ENCODE data around the gene COPG2. TPM values are rescaled to one million over a fixed set of nuclear protein-coding genes. Genes with fewer than 3 reads are reported as not detected.
"Not testable (repeated sequence)": the region's sequence is repeated elsewhere in the genome, so short reads cannot be mapped to it uniquely, and the experiment has no call there.

Gene COPG2, protein sequence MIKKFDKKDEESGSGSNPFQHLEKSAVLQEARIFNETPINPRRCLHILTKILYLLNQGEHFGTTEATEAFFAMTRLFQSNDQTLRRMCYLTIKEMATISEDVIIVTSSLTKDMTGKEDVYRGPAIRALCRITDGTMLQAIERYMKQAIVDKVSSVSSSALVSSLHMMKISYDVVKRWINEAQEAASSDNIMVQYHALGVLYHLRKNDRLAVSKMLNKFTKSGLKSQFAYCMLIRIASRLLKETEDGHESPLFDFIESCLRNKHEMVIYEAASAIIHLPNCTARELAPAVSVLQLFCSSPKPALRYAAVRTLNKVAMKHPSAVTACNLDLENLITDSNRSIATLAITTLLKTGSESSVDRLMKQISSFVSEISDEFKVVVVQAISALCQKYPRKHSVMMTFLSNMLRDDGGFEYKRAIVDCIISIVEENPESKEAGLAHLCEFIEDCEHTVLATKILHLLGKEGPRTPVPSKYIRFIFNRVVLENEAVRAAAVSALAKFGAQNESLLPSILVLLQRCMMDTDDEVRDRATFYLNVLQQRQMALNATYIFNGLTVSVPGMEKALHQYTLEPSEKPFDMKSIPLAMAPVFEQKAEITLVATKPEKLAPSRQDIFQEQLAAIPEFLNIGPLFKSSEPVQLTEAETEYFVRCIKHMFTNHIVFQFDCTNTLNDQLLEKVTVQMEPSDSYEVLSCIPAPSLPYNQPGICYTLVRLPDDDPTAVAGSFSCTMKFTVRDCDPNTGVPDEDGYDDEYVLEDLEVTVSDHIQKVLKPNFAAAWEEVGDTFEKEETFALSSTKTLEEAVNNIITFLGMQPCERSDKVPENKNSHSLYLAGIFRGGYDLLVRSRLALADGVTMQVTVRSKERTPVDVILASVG
- polyA plus RNA-seq (ENCODE audit: insufficient read depth in 1 of 5, insufficient read length in 5 of 5, low replicate concordance in 1 of 5), result 10 to 100 TPM; 37.2 to 50.7 (median 49.0) TPM
- long read RNA-seq, donor 1, transcript COPG2-201 (20 exons, 3,073 nt), result minor isoform, 5 of 66 reads
- long read RNA-seq, donor 1, transcript COPG2-202 (24 exons, 3,134 nt), result major isoform, 9 of 66 reads
- long read RNA-seq, donor 1, partial matches to known transcripts, result 52 of 66 reads
- long read RNA-seq, donor 1, other reads (novel, unspliced or antisense), result 0 of 66 reads
- long read RNA-seq, donor 2, partial matches to known transcripts, result 0 of 1 reads
- long read RNA-seq, donor 2, other reads (novel, unspliced or antisense), result 0 of 1 reads
- long read RNA-seq, donor 3, transcript COPG2-202 (24 exons, 3,134 nt), result major isoform, 7 of 38 reads
- long read RNA-seq, donor 3, partial matches to known transcripts, result 28 of 38 reads
- long read RNA-seq, donor 3, other reads (novel, unspliced or antisense), result 0 of 38 reads
- long read RNA-seq, donor 4, partial matches to known transcripts, result 13 of 19 reads
- long read RNA-seq, donor 4, other reads (novel, unspliced or antisense), result 0 of 19 reads
- long read RNA-seq, donor 5, partial matches to known transcripts, result 10 of 13 reads
- long read RNA-seq, donor 5, other reads (novel, unspliced or antisense), result 0 of 13 reads
- long read RNA-seq, donor 6, partial matches to known transcripts, result 0 of 8 reads
- long read RNA-seq, donor 6, other reads (novel, unspliced or antisense), result 0 of 8 reads
- long read RNA-seq, donor 7, transcript COPG2-201 (20 exons, 3,073 nt), result major isoform, 6 of 32 reads
- long read RNA-seq, donor 7, transcript COPG2-202 (24 exons, 3,134 nt), result major isoform, 6 of 32 reads
- long read RNA-seq, donor 7, partial matches to known transcripts, result 20 of 32 reads
- long read RNA-seq, donor 7, other reads (novel, unspliced or antisense), result 0 of 32 reads
- long read RNA-seq, donor 8, partial matches to known transcripts, result 16 of 21 reads
- long read RNA-seq, donor 8, other reads (novel, unspliced or antisense), result 0 of 21 reads

DNA sequence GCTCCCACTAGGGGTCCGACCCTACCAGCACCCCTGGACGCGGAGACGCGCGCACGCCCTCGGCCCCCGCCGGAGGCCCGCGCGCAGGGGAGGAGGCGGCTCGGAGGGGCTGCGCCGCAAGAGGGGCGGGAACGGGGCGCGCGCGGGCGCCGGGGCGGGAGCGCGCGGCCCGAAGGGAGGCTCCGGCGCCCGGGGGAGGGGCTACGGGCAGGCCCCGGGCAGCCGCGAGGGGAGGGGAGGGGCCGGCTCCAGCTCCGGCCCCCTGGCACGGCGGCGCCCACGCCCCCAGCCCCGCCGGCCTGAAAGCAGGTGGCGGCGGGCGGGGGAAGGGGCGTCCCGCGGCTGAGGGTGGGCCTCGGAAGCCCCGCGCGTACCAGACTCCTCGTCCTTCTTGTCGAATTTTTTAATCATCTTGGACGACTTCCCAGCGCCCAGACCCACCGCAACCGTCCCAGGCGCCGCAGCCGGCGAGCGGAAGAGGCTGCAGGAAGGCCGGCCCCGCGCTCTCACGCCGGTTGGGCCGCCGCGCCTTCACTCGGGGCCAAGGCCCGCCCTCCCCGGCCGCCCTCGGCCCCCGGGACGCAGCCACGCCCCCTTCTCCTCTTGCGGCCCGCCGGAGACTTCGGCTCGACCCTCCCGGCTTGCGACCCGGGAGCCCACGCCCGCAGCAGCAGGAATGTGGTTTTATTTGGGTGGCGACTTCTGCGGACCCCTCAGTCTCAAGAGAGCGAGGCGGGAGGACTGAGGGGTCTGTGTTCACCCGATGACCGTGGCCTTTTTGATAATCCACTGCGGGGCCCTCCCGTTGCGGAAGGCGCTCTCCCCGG, at the start of gene COPG2:
COPG2 (minus strand) TSS at position 491 of the 827 bp plus-strand sequence; CDS start at position 411, 80 bp downstream.
- DNase-seq, result peak; percentile 92 to 94

DNA sequence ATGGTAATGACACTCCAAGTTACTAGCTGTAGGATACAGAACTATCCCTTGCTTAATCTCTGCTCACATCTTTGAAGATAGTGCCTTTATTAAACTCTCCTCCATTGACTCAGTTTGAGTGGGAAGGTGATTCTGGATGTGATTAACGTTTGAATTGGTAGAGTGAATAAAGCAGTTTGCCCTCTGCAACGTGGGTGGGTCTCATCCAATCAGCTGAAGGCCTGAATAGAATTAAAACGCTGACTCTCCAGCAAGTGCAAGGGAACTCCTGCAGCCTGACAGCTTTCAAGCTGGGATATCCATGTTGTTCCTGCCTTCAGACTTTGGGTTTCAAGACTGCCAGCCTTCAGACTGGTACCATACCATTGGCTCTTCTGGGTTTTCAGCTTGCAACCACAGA, 43.9 kb upstream of the COPG2 start:
- no peak for DNase-seq

DNA sequence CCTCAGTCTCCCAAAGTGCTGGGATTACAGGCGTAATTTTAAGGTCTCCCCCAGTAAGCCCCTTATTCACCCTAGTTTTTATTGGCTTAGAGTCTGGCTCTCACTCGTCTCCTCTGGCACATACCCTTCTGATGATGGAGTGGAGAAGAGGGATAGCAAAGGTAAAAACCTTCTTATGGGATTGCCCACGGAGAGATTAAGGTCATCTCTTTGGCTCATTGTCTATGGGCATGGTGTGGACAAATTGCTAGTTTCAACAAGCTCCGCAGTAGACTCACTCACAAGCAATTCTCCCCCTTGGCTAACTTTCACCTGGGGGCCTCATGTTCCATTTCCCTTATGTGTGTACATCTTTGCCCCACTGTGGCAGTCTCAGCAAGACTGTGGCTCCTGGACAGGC, 40.2 kb upstream of the COPG2 start:
- DNase-seq, result no peak

DNA sequence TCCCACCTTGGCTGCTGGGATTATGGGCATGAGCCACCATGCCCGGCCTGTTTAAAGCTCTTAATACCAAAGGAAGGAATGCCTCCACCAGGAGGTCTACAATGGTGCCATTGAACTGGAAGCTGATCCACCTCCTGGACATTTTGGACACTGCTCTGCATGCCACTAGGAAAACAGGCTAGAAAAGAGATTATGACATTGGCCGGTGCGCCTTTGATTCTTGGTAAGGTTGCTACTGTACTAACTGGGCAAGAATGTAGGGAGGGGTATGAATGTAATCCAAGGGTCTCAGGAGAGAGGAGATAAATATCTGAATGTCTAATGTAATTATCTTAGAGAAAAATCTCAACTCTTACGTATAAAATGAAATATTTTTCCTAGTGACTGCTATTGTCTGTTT, 39.5 kb upstream of the COPG2 start:
- DNase-seq, result no peak

DNA sequence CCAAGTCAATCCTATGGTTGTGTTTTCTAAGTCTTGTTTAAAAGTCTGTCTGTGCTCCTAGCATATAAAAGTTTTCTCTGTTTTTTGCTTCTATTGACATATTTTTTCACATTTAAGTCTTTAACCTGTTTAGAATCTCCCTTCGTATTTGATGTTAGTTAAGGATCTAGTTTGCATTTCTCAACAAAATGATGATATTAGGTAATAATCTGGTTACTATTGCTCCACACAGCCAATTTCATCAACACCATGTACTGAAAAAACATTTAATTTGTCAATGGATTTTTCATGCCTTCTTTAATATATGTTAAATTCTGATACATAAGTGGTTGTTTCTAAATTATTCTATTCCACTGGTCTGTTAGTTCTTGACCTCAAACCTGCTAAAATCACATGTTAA, 35.3 kb upstream of the COPG2 start:
- no peak for DNase-seq

DNA sequence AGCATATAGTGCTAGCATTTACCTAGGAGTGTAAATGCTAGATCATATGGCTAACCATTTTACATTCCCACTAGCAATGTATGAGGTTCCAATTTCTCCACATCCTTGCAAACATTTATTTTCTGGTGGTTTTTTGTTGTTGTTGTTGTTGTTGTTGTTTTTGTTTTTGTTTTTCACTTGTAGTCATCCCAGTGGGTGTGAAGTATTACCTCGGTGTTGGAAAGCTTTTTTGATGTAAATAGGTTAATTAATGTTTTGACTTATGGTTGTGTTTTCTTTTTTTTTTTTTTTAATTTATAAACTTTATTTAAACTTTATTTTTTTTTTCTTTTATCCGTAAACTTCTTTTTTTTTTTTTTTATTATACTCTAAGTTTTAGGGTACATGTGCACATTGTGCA, 33.1 kb upstream of the COPG2 start:
- no peak for DNase-seq

DNA sequence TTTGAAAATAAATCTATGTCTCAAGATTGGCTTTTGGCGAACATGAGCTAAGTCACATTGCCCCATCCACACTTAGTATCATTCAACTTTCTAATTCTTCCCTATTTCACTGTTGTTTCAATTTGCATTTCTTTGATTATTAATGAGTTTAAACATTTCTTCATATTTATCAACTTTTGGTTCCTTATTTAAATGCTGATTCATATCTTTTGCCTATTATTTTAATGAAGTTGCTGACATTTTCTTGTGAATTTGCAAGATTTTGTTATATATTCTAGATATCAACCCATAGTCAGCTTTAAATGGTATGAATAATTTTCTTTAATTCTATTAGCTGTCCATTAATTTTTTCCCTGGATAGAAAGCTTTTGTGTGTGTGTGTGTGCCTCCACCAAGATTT, 32.2 kb upstream of the COPG2 start:
- no peak for DNase-seq

DNA sequence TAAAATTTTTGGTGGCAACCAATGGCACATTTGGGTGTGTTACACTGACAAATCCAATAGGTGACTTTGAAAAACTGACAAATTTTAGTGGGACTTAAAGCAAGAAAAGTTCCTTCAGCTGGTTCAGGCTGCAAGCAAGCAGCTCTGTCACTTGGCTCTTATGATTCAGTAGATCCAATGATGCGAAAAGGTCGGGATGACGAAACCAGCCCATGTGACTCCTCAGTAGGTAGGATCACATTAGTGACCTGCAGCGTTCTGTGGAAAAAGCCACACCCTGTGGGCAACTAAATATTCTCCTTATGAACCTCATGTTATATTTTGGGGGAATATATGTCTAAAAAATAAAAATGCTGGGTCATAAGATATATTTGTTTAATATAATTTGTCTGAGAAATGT, 31.1 kb upstream of the COPG2 start:
- no peak for DNase-seq

DNA sequence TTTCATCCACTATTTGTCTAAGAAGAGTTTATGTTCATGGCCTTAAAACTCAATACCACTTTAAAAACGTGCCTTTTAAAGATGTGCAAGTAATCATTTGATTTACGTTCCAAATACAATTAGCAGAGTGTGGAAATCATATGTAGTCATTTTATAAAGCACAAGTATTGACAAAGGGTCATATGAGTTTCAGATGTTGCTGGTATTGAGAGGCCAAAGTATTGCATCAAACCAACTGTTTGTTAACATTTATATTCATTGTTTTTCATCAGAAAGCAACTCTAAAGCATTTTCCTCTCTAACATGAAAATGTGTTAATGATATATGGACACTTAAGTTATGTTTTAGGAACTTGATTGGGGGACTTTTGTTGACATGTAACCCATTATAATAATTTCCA, 29.3 kb upstream of the COPG2 start:
- no peak for DNase-seq

DNA sequence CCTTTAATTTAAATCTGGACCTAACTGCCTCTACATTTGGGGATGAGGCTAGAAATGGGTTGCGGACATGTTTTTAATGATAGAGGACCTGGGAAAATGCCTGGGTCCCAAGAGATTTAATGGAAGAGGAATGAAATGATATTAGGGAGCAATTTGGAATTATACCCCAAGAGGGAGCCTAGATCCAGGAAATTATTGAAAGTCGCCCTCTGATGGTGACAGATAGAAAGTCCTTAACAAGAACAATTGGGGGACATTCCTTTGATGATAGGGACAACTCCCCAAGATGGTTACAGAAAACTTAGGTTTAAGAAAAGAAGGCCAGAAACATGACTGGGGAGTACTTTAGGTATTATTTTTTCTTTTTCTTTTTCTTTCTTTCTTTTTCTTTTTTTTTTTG, 27.3 kb upstream of the COPG2 start:
- peak in 1 of 2 donors; percentile 13 for DNase-seq

DNA sequence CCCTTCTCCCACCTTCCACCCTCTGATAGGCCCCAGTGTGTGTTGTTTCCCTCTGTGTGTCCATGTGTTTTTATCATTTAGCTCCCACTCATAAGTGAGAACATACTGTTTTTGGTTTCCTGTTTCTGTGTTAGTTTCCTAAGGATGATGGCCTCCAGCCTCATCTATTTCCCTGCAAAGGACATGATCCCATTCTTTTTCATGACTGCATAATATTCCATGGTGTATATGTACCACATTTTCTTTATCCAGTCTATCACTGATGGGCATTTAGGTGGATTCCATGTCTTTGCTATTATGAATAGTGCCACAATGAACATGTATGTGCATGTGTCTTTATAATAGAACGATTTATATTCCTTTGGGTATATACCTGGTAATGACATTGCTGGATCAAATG, 23.8 kb upstream of the COPG2 start:
- not testable (repeated sequence) for DNase-seq

DNA sequence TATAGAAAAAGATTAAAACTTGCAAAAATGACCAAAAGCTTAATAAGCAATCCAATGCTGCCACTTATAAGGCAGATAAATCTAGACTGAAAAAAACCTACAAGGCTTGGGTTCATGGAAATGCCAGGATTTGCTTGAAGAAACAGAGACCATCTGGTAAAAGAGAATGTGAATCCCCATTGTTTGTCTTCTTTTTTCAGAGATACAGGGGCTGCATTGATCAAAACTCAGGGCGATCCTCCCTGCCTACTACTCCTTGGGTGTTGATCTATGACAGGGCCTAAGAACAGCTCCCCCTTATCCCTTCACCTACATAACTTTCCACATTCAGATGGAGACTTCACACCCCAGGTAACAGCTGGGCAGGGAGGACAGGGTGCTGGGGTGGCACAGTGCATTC, 21.1 kb upstream of the COPG2 start:
- DNase-seq, result no peak

DNA sequence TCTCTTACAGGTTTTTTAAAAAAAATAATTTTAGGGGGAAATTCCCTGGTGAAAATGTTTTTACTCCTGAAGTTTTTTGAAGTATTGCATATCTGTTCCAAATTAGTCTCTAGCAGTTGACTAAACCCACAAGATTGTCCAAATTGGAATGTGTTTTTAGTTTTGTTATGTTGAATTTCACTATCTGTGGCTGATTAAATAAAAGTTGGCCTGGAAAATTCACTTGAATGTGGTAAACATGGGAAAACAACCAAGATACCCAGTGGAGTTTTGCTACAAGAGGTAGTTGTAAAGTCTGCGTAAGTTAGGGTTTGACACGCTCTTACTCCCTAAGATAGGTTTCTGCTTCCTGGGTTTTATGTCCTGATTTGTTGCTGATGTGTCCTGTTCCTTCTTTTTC, 14.5 kb upstream of the COPG2 start:
- DNase-seq, result no peak

DNA sequence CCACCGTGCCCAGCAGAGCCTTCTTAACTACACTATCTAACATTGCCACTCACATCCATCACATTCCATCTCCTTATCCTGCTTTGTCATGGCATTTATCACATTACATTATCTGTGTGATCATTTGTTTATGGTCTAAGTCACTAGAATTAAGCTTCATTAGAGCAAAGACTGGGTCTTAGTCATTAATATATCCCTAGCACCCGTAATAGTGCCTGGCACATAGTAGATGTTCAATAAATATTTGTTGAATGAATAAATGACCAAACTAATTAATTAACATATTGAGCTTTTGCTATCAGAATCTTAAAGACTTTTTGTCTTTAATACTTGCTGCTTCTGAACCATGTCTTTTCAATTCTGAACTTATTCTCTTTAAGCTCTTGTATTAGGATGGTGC, 5.9 kb upstream of the COPG2 start:
- no peak for DNase-seq

DNA sequence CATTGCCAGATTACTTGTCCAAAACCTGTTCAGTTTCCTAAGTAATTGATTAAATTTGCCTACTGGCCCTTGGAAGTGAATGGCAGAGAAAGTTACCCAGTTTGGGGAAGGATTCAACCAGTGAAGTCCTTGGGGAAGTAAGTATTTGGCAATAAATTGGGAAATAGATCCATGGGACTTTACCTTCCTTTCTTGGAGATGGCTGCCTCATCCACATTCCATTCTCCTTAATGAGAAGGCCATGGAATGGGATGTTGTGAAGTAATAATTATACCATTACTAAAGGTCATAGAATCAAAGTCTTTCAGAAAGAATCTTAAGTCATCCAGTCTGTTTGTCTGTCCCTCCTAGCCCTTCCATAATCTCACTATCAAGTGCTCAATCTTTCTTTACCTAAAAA, 4.5 kb upstream of the COPG2 start:
- no peak for DNase-seq

DNA sequence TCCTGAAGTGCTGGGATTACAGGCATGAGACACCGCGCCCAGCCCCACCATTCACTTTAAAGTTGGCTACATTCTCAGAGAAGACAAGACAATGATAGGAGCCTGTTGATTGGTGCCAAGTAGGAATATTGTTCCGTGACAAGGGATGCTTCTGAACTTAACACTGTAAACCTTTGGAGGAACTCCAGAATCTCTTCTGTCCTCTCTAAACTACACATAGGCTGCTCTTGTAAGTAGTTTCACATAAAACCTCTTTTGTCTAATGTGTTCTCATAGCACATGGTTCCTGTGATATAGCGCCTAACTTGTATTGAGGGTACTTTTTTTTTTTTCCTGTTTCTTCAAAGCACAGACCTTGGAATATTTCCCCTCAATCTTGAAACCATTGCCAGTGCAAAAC, 3.6 kb upstream of the COPG2 start:
- DNase-seq, result no peak

DNA sequence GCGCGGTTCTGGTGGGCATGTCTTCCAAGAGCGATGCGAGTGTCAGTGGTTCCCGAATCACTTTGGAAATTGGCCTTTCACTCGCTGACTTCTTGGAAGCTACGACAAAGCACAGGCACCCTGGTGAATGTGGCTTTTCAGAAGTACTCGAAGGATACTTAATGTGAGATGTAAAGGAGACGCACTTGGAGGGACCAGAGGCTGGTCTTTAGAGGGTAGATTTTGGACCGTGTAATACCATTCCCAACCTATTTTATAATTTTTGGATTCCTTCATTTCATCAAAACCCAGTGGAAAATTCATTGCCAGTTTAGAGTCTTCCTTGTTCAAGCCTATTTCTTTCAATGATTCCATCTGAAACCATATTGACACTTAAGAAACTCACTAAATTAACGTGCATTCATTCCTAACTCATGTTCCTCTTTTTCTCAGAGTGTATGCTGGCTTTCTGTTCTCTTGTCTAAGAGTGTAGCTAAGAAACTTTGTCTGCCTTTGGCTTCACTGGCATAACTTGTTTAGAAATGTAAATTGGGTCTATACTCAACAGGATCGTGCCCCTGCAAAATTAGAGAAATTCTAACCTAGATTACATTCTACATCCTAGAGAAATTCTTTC, 645 bp upstream of the COPG2 start:
- no peak for DNase-seq

DNA sequence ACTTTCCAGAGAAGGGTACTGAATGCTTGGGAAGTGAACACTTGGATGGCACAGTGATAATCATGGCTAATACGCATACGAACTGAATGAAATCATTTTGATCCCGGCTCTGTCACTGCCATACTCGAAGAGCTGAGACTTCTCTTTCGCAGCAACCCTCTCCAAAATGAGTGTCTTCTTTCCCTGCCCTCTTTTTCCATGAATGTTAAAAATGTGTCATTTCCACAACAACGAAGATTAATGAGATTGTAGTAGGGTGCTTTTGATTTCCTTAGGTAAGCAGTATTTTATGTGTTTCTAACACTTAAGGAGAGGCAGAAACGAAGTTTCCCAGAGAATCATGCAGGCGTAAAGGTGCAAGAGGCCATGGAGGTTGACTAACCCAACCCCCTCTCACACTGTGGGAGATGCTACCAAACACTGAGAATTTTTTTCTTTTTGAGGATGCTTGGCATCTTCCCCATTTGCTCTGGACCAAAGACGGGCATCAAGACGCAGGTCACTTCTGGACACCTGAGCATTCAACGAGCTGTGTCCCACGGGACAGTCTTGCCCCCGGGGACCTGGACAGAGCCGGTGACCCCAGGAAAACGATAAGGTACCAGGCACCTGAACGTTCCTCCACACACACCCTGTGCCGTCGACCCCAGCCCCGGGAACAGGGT, 823 bp downstream of the COPG2 start:
- no peak for DNase-seq

DNA sequence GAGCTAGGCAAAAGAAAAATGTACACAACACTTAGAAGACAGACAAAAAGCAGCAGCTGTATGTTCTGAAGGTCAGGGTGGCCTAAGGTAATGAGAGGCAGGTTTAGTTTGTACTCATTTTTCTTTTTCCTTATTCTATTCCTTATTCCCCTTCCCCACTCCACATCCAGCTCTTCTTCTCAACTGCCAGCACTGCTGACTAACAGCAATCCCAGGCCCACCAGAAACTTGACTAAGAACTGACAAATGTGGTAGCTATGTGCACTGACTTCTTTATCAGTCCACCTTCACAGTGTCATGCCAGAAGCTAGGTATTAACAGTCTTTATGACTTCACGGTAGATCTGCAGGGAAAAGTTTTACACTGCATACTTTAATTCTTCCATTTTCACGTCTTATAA, 6.1 kb downstream of the COPG2 start:
- DNase-seq, result no peak

All from right lung (tissue), 10 donors.